DMS153 treated with DMSO at 0.1 percent for 48 hours (cell line): Measurements from ENCODE around the gene MYO1E.

Source experiments
- DNase-seq: peaks from one replicate; lab custom pipeline; 2025; ENCODE audit not compliant: unreplicated experiment; lab: John Stamatoyannopoulos, UW

Gene MYO1E

GRCh38 chr15:59104602-59104911, 268.1 kb downstream of the MYO1E start:
- no peak for DNase-seq

GRCh38 chr15:59099162-59099685, 273.4 kb downstream of the MYO1E start:
- no peak for DNase-seq

GRCh38 chr15:59096429-59096828, 276.2 kb downstream of the MYO1E start:
- no peak for DNase-seq

GRCh38 chr15:59094077-59094476, 278.6 kb downstream of the MYO1E start:
- no peak for DNase-seq

GRCh38 chr15:59087731-59088130, 284.9 kb downstream of the MYO1E start:
- DNase-seq = no peak
